Astrocyte of the cerebellum (primary cell): ENCODE data around the gene VASN.

Experiments
- DNase-seq: peaks from one replicate; pipeline ENCODE4 v3.0.0-alpha.2; 2011; ENCODE audit warnings: low read depth
- H3K4me3 ChIP-seq: 2 replicates; pipeline ENCODE4 v1.5.1; 2011; ENCODE audit warnings: mild to moderate bottlenecking, low read depth, low read length, moderate library complexity
- in situ Hi-C: cut with HindIII; loops from 2 replicates; pipeline ENCODE4 v1.10.0; 2017; ENCODE audit warnings: low sequenced_read_pairs
- TF ChIP-seq, protein P1 (sequence below): IDR thresholded peaks from 2 replicates; pipeline ENCODE4 v1.5.1; 2012; ENCODE audit warnings: low read length, low read depth, moderate library complexity, mild to moderate bottlenecking; ENCODE audit errors: missing control alignments

VASN gene

GRCh38 chr16:4325253-4325758, 46.3 kb upstream of the VASN start:
- H3K4me3 ChIP-seq = no peak overlapping the region
- in situ Hi-C loops = no loop called here
- DNase-seq = no peak
- TF ChIP-seq, protein P1, sequence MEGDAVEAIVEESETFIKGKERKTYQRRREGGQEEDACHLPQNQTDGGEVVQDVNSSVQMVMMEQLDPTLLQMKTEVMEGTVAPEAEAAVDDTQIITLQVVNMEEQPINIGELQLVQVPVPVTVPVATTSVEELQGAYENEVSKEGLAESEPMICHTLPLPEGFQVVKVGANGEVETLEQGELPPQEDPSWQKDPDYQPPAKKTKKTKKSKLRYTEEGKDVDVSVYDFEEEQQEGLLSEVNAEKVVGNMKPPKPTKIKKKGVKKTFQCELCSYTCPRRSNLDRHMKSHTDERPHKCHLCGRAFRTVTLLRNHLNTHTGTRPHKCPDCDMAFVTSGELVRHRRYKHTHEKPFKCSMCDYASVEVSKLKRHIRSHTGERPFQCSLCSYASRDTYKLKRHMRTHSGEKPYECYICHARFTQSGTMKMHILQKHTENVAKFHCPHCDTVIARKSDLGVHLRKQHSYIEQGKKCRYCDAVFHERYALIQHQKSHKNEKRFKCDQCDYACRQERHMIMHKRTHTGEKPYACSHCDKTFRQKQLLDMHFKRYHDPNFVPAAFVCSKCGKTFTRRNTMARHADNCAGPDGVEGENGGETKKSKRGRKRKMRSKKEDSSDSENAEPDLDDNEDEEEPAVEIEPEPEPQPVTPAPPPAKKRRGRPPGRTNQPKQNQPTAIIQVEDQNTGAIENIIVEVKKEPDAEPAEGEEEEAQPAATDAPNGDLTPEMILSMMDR = no peak

GRCh38 chr16:4327386-4328045, 44.1 kb upstream of the VASN start:
- in situ Hi-C loops = no loop called here
- H3K4me3 ChIP-seq = peak overlapping the region; percentile 25
- DNase-seq = no peak
- TF ChIP-seq, protein P1 = no peak

DNA sequence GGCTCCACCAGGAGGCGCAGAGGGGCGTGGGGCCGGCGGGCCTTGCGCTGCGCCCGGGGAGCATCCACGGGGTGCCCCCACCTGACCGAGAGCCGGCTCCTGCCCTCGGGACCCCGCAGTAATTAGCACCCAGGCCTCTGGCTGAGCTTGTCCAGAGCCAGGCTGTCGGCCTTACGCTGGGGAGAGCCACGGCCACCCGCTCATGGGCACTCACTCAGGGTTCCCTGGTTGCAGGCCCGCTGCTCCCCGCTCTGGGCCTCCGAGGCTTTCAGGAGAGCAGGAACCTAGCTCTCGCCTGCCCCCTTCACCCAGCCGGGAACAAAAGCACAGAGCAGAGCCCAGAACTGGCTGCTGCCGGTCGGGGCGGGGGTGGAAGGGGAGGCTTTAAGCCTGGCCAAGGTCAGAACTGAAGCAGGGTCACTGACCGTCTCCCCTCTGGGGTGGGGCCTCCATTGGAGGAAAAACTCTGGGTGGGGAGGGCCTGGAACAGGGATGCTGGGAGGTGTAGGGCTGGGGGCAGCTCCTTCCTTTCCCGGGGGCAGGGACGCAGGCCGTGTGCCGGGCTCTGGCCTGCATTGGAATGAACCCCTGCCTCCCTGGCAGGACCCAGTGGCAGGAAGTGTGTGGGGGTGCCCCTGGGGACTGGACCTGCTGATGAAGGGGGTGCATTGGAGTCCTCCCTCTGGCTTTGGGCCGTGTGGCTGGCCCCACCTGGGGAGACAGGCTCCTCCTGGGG, 43.4 kb upstream of the VASN start:
- TF ChIP-seq, protein P1 = peak; percentile 69
- DNase-seq = no peak
- H3K4me3 ChIP-seq = peak overlapping the region; percentile 25
- in situ Hi-C loops = no loop called here

DNA sequence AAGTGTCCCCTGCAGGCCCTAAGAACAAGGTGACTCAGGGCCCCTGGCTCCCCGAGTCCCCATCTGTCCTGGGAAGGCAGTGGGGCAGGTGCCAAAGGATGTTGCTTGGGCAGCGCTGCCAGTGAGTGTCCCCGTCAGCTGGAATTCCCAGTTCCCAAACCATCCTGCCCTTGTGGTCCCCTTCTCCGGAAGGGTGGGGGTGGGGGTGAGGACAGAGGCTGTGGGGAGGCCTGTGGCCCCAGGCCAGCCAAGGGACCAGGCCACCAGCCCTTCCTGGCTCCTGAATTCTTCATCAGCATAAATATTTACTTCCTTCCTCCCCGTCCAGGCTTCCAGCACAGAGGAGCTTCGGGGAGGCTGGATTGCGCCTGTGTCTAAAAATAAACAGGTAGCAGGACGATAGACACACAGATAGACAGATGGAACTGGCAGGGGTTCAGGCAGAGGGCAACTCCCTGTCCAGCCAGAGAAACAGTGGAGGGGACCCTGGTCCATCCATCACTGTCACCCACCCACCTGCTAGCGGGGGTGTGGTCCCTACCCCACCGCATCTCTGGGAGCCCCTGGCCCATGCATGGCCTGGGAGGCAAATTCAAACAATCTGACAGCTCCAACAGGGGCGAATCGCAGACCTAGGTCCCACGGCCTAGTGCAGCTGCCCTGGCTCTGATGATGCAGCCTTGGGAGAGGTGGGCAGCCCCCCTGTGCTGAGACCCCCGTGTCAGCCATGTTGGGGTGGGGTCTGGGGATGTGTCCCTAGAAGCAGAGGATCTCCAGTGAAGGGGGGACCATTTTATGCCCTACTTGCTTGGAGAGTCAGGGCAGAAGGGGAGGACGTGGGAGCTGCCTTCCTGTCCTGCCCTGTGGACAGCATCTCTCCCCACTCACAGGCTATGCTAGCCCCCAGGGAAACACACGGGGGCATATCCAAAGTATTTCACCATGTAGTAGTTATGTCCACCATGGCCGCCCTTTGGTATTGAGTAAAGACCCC, 42.6 kb upstream of the VASN start:
- TF ChIP-seq, protein P1 = no peak
- DNase-seq = no peak
- H3K4me3 ChIP-seq = no peak overlapping the region
- in situ Hi-C loops = no loop called here

GRCh38 chr16:4330277-4330874, 41.3 kb upstream of the VASN start:
- H3K4me3 ChIP-seq = no peak overlapping the region
- no peak for DNase-seq
- TF ChIP-seq, protein P1 = peak; percentile 96
- in situ Hi-C loops = no loop called here

- DNase-seq = no peak
- in situ Hi-C loops = no loop called here
- no peak overlapping the region for H3K4me3 ChIP-seq
- TF ChIP-seq, protein P1 = no peak
Observed at GRCh38 chr16:4332083-4332482, 39.6 kb upstream of the VASN start.
